ENCODE results near the gene AKAP6. TPM values are rescaled to one million over a fixed set of nuclear protein-coding genes. Genes with fewer than 3 reads are reported as not detected.

AKAP6 gene
- total and polyA plus RNA-seq, 2 experiments from 2014 or later: 0.38 to 0.42 TPM

GRCh38 chr14:32744811-32745445 lies 415.8 kb downstream of the AKAP6 start (continued):
- TF ChIP-seq ZNF462 (CRISPR knock-in tag; IDR thresholded peaks at IDR 0.05): no peak
- TF ChIP-seq EZH2 (IDR thresholded peaks at IDR 0.05; ENCODE audit: low read depth, unreplicated experiment): no peak
- no peak for TF ChIP-seq CTCF (conservative IDR thresholded peaks at IDR 0.05; ENCODE audit: low read depth in 2 of 2)

- Mint-ChIP-seq H3K4me3 (no peak overlapping the region), H3K27me3 (ENCODE audit: insufficient read depth, low read depth, poor library complexity) (no peaks in the 10 kb centered on the region), H3K27ac (no peak overlapping the region), H3K36me3 (ENCODE audit: low read depth) (peaks cover 9% of the 10 kb centered on the region; the same call in 1 of the 3 replicates), H3K9me3 (peaks cover 7% of the 10 kb centered on the region), H3K4me1 (no peaks in the 10 kb centered on the region)
- no peak overlapping the region for H3K4me2 ChIP-seq
- H4K20me1 ChIP-seq (replicated peaks; ENCODE audit: insufficient read depth): no peaks in the 10 kb centered on the region
- H3K4me1 ChIP-seq (ENCODE audit: insufficient read depth): no peaks in the 10 kb centered on the region
- DNase-seq (ENCODE audit: low spot score) (no peak), ATAC-seq (no peak)
- no peak overlapping the region for H2AFZ ChIP-seq
- H3K4me3 ChIP-seq: no peak overlapping the region
- TF ChIP-seq ZNF114 (CRISPR knock-in tag; IDR thresholded peaks at IDR 0.05) (no peak), POLR2AphosphoS5 (IDR thresholded peaks at IDR 0.05; ENCODE audit: low read depth) (no peak), CTCF (conservative IDR thresholded peaks at IDR 0.05; ENCODE audit: low read depth in 2 of 2) (no peak)
- no peaks in the 10 kb centered on the region for H3K79me2 ChIP-seq (replicated peaks; ENCODE audit: insufficient read depth)
- no peaks in the 10 kb centered on the region for H3K36me3 ChIP-seq (ENCODE audit: insufficient read depth)
- no peaks in the 10 kb centered on the region for H3F3A ChIP-seq (replicated peaks; ENCODE audit: low read depth)
- no peaks in the 10 kb centered on the region for H3K27me3 ChIP-seq (ENCODE audit: insufficient read depth)
- H3K27ac ChIP-seq (ENCODE audit: low read depth): no peak overlapping the region
- peaks cover 12% of the 10 kb centered on the region; the same call in 1 of the 2 replicates for H3K9me2 ChIP-seq (ENCODE audit: insufficient read depth)
Observed at GRCh38 chr14:32754209-32754608, 425.1 kb downstream of the AKAP6 start.

Measured in GM23338 (cell line).